ENCODE results near the gene YEATS4. TPM values are rescaled to one million over a fixed set of nuclear protein-coding genes. Genes with fewer than 3 reads are reported as not detected.
A peak's percentile ranks its signal among the peaks of the same experiment; 100 is the strongest.

The YEATS4 gene
- total and polyA plus RNA-seq, 10 donors, result 11.3 to 36.5 (median 16.3) TPM

GRCh38 chr12:69343357-69343756 is 16.2 kb upstream of the YEATS4 start:
- H3K36me3 ChIP-seq, result no peaks in the 10 kb centered on the region
- peak overlapping the region in 4 of 8 donors; percentile 28 to 84 (median 70) for H3K27ac ChIP-seq
- intact Hi-C loops (cut with DNase I; ENCODE audit: low total_unique reads), result no loop called here
- H3K9me3 ChIP-seq, result no peaks in the 10 kb centered on the region
- DNase-seq, result no peak
- TF ChIP-seq POLR2AphosphoS5 (IDR thresholded peaks at IDR 0.05) (no peak), CTCF (IDR thresholded peaks at IDR 0.05 in 8 of 11, conservative IDR thresholded peaks at IDR 0.05 in 3 of 11) (no peak), POLR2A (IDR thresholded peaks at IDR 0.05) (no peak)
- H3K27me3 ChIP-seq (replicated peaks in 1 of 7), result no peaks in the 10 kb centered on the region
- no peak overlapping the region for H3K4me3 ChIP-seq
- H3K4me1 ChIP-seq, result peaks cover 0 to 75% (median 22%) of the 10 kb centered on the region in 6 donors
- WGBS, 5 donors, result 51 to 86% (median 61%) methylated on average over 3 of the region's 3 CpGs

GRCh38 chr12:69343885-69344612 is 15.5 kb upstream of the YEATS4 start:
- Histone ChIP-seq H3K27me3 (replicated peaks in 1 of 7) (no peaks in the 10 kb centered on the region), H3K9me3 (no peaks in the 10 kb centered on the region), H3K4me3 (no peak overlapping the region), H3K4me1 (peaks cover 0 to 68% (median 15%) of the 10 kb centered on the region in 6 donors), H3K36me3 (no peaks in the 10 kb centered on the region), H3K27ac (peak overlapping the region in 4 of 8 donors; percentile 28 to 84 (median 70))
- intact Hi-C loops (cut with DNase I; ENCODE audit: low total_unique reads), result no loop called here
- WGBS, 5 donors, result 40 to 71% (median 50%) methylated on average over 3 of the region's 3 CpGs
- TF ChIP-seq CTCF (IDR thresholded peaks at IDR 0.05 in 8 of 11, conservative IDR thresholded peaks at IDR 0.05 in 3 of 11) (no peak), POLR2AphosphoS5 (IDR thresholded peaks at IDR 0.05) (no peak), POLR2A (IDR thresholded peaks at IDR 0.05) (no peak)
- DNase-seq, result no peak

GRCh38 chr12:69345077-69345476 is 14.5 kb upstream of the YEATS4 start:
- peaks cover 0 to 58% (median 14%) of the 10 kb centered on the region in 6 donors for H3K4me1 ChIP-seq
- H3K4me3 ChIP-seq, result no peak overlapping the region
- DNase-seq, result no peak
- no peaks in the 10 kb centered on the region for H3K9me3 ChIP-seq
- WGBS, 5 donors, result 92 to 98% (median 94%) methylated on average over 2 of the region's 2 CpGs
- H3K36me3 ChIP-seq, result no peaks in the 10 kb centered on the region
- H3K27me3 ChIP-seq (replicated peaks in 1 of 7), result no peaks in the 10 kb centered on the region
- peak overlapping the region in 1 of 8 donors; percentile 84 for H3K27ac ChIP-seq
- intact Hi-C loops (cut with DNase I; ENCODE audit: low total_unique reads), result no loop called here
- TF ChIP-seq POLR2A (IDR thresholded peaks at IDR 0.05) (no peak), POLR2AphosphoS5 (IDR thresholded peaks at IDR 0.05) (no peak), CTCF (IDR thresholded peaks at IDR 0.05 in 8 of 11, conservative IDR thresholded peaks at IDR 0.05 in 3 of 11) (no peak)

GRCh38 chr12:69345742-69346141 is 13.8 kb upstream of the YEATS4 start:
- Histone ChIP-seq H3K27me3 (replicated peaks in 1 of 7) (no peaks in the 10 kb centered on the region), H3K4me1 (peaks cover 0 to 51% (median 10%) of the 10 kb centered on the region in 6 donors), H3K36me3 (no peaks in the 10 kb centered on the region), H3K4me3 (no peak overlapping the region), H3K9me3 (no peaks in the 10 kb centered on the region), H3K27ac (no peak overlapping the region)
- TF ChIP-seq CTCF (IDR thresholded peaks at IDR 0.05 in 8 of 11, conservative IDR thresholded peaks at IDR 0.05 in 3 of 11) (no peak), POLR2AphosphoS5 (IDR thresholded peaks at IDR 0.05) (no peak), POLR2A (IDR thresholded peaks at IDR 0.05) (no peak)
- WGBS, 5 donors, result 85 to 100% (median 90%) methylated on average over 1 of the region's 1 CpG
- intact Hi-C loops (cut with DNase I; ENCODE audit: low total_unique reads), result no loop called here
- DNase-seq, result no peak
